ENCODE measurements around the gene LDLRAP1. TPM values are rescaled to one million over a fixed set of nuclear protein-coding genes. Genes with fewer than 3 reads are reported as not detected.

The LDLRAP1 gene
- total and polyA plus RNA-seq, 9 donors: 9.1 to 17.4 (median 13.1) TPM

- H3K4me1 ChIP-seq (ENCODE audit: insufficient read depth): no peaks in the 10 kb centered on the region
- WGBS, 3 donors: 9 to 12% (median 10%) methylated on average over 4 of the region's 4 CpGs
- intact Hi-C loops (cut with DNase I): loop anchor here (5.0 to 10.0 kb wide), 3 partner anchors 113 to 118 kb away; no protein-coding TSS in a partner anchor
- no peaks in the 10 kb centered on the region for H3K27me3 ChIP-seq
- no peak overlapping the region for H3K4me3 ChIP-seq
- H3K27ac ChIP-seq: peak overlapping the region in 1 of 2 donors; percentile 46
- no peaks in the 10 kb centered on the region for H3K9me3 ChIP-seq
- peak; percentile 59 to 87 (median 81) for TF ChIP-seq CTCF (IDR thresholded peaks at IDR 0.05)
- TF ChIP-seq EP300 (IDR thresholded peaks at IDR 0.05): no peak
- no peaks in the 10 kb centered on the region for H3K36me3 ChIP-seq
- peak; percentile 58 to 83 (median 80) for DNase-seq
These were observed 22.9 kb upstream of the LDLRAP1 start for GRCh38 chr1:25520446-25521061.

DNA sequence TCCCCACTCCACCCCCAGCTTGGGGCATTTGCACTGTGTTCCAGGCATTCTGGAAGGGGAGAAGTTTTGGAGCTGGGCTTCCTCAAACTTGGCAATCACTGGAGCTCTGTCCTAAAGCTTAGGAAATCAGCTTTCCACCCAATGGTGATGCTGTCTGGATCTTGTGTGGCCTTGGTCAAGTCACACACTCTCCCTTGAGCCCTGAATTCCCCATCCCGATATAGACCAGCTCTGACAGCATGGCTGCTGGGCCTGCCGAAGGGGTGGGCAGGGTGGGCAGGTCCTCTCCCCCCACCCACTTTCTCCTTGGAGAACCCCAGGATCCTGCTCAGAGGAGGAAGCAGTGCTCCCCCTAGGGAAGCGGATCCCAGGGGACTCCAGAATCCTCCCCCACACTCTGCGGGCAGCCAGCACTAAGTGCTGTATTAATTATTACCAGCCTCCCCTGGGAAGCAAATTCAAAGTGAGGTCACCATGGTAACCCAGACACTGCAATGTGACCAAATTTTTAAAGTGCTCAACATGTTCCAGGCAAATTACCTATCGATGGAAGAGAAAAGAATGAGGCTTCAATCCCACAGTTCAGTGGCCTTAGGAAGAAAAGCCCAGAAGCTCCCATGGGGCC is 21.3 kb upstream of the LDLRAP1 start:
- intact Hi-C loops (cut with DNase I): loop anchor here (5.0 to 10.0 kb wide), 3 partner anchors 115 to 120 kb away; no protein-coding TSS in a partner anchor
- no peaks in the 10 kb centered on the region for H3K27me3 ChIP-seq
- DNase-seq: no peak
- no peaks in the 10 kb centered on the region for H3K4me1 ChIP-seq (ENCODE audit: insufficient read depth)
- no peak overlapping the region for H3K27ac ChIP-seq
- TF ChIP-seq CTCF (IDR thresholded peaks at IDR 0.05): no peak
- no peak for TF ChIP-seq POLR2A (IDR thresholded peaks at IDR 0.05)
- H3K4me3 ChIP-seq: no peak overlapping the region
- WGBS, 3 donors: 77 to 82% (median 81%) methylated on average over 5 of the region's 5 CpGs
- no peaks in the 10 kb centered on the region for H3K9me3 ChIP-seq
- no peaks in the 10 kb centered on the region for H3K36me3 ChIP-seq

DNA sequence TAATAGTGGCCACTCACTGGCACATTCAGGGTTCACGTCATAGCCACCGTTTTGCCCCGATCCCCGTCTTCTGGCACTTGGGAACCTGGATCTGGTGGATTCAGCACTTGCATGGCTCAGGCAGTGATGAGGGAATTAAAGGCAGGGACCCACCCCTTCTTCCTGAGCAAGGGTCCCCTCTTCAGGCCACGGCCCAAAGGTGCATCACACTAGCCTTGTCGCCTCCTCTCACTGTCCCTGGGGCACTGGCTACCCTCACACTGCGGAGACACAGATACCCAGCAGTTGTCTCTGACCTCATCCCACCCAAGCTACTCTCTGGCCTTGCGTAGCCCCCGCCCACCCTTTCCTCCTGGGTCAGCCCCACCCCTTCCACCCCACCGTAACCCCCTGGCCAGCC is 19.9 kb upstream of the LDLRAP1 start:
- Histone ChIP-seq H3K4me1 (ENCODE audit: insufficient read depth) (no peaks in the 10 kb centered on the region), H3K27me3 (no peaks in the 10 kb centered on the region), H3K9me3 (no peaks in the 10 kb centered on the region), H3K4me3 (no peak overlapping the region), H3K36me3 (no peaks in the 10 kb centered on the region), H3K27ac (no peak overlapping the region)
- no peak for TF ChIP-seq POLR2A (IDR thresholded peaks at IDR 0.05)
- TF ChIP-seq CTCF (IDR thresholded peaks at IDR 0.05): no peak
- no peak for TF ChIP-seq EP300 (IDR thresholded peaks at IDR 0.05)
- WGBS, 3 donors: 57 to 68% (median 59%) methylated on average over 10 of the region's 10 CpGs
- intact Hi-C loops (cut with DNase I): loop anchor here (5.0 to 10.0 kb wide), 3 partner anchors 116 to 121 kb away; no protein-coding TSS in a partner anchor
- DNase-seq: no peak

DNA sequence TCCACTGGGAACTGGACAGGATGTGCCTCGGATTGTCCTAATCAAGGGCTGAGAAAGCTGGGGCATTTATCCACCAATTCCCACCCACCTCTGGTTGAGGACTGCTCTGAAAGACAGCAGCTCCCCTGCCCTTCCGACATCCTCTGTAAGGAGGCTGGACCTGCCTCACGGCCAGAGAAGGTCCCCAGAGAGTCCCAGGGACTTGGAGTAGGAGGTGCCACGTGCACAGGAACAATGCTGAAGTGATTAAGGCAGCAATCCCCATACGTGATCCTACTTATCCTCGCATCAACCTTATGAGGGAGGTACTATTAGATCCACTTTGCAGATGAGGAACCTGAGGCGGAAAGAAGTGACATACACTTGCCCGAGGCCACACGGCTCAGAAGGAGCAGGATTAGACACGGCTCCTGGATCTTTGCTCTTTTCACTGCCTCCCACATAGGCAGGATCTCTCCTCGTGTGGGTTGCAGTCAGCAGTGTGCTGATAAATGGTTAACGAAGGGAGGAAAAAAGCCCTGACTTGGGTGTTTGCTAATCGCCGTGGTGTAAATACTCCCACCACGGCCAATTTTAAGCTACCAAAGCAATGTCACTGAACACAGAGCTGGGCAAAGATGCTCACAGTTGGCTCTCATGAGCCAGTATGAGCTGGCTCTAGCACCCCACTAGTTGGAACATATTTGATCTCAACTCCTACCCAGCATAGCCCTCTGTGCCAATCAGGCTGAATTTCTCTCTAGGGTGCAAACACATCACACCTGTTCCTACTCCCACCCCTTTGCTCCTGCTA is 18.6 kb upstream of the LDLRAP1 start:
- Histone ChIP-seq H3K27ac (no peak overlapping the region), H3K4me1 (ENCODE audit: insufficient read depth) (no peaks in the 10 kb centered on the region), H3K9me3 (no peaks in the 10 kb centered on the region), H3K27me3 (no peaks in the 10 kb centered on the region), H3K36me3 (no peaks in the 10 kb centered on the region), H3K4me3 (no peak overlapping the region)
- intact Hi-C loops (cut with DNase I): loop anchor here (5.0 to 10.0 kb wide), 3 partner anchors 117 to 122 kb away; no protein-coding TSS in a partner anchor
- no peak for DNase-seq
- TF ChIP-seq POLR2A (IDR thresholded peaks at IDR 0.05) (no peak), CTCF (IDR thresholded peaks at IDR 0.05) (no peak), EP300 (IDR thresholded peaks at IDR 0.05) (no peak)
- 56 to 60% (median 58%) methylated on average over 15 of the region's 15 CpGs for WGBS, 3 donors
